OCI-LY7 (cell line): ENCODE results near the gene CREB5.

ENCODE experiments used
- EZH2phosphoT487 ChIP-seq: fragments of 200-600 bp; sonication (generic); IDR thresholded peaks from 2 replicates; pipeline ENCODE4 v1.6.1; 2018; ENCODE audit warnings: low read depth, borderline replicate concordance, mild to moderate bottlenecking, mixed run types, antibody characterized with exemption, low read length, moderate library complexity, mixed read lengths
- TF ChIP-seq, protein P1 (sequence below): fragments of 200-600 bp; sonication (generic); conservative IDR thresholded peaks from 2 replicates; pipeline ENCODE4 v1.5.1; 2014; ENCODE audit warnings: mild to moderate bottlenecking, antibody characterized with exemption, low read length, moderate library complexity, mixed read lengths

DNA sequence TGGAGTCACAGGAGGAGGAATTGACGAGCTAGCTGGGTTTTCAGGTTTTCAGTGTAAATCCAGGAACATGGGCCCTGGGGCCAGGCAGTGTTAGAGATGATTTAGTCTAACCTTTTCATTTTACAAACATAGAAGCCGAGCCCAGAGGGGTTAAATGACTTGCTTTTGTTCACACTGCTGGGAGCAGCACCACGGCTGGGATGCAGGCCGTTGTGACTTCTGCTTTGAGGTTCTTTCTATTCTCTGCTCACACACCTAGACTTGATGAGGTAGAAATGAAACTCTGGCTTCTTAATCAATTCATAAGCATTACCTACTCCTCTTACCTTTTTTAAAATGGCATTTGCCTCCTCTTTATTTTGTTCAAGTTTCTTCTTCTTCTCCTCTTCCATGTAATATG, 36.4 kb downstream of the CREB5 start:
- TF ChIP-seq, protein P1, sequence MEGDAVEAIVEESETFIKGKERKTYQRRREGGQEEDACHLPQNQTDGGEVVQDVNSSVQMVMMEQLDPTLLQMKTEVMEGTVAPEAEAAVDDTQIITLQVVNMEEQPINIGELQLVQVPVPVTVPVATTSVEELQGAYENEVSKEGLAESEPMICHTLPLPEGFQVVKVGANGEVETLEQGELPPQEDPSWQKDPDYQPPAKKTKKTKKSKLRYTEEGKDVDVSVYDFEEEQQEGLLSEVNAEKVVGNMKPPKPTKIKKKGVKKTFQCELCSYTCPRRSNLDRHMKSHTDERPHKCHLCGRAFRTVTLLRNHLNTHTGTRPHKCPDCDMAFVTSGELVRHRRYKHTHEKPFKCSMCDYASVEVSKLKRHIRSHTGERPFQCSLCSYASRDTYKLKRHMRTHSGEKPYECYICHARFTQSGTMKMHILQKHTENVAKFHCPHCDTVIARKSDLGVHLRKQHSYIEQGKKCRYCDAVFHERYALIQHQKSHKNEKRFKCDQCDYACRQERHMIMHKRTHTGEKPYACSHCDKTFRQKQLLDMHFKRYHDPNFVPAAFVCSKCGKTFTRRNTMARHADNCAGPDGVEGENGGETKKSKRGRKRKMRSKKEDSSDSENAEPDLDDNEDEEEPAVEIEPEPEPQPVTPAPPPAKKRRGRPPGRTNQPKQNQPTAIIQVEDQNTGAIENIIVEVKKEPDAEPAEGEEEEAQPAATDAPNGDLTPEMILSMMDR: no peak
- no peak for TF ChIP-seq EZH2phosphoT487
